Activated CD8-positive, alpha-beta T cell treated with anti-CD3 and anti-CD28 coated beads, Interleukin-2, amount 10 ng/mL, durations not matched to agents 7 days and 5 days (primary cell): ENCODE data around the gene AK5. TPM values are rescaled to one million over a fixed set of nuclear protein-coding genes. Genes with fewer than 3 reads are reported as not detected.

Experiments used
- ATAC-seq: fragments of 150-1000 bp; cut with Tn5 transposase; one replicate; pipeline ENCODE4 v1.10.0; 2021; ENCODE audit warnings: moderate library complexity
- CTCF ChIA-PET: fragments of 350-600 bp; sonication (Branson Sonifier 250); formaldehyde crosslinking; loops from one replicate; lab custom pipeline; 2021; ENCODE audit warnings: antibody characterized with exemption; lab: Charles Lee
- POLR2A ChIA-PET: fragments of 350-600 bp; sonication (Branson Sonifier 250); formaldehyde crosslinking; loops from one replicate; lab custom pipeline; 2021; ENCODE audit warnings: antibody characterized with exemption; lab: Charles Lee
- DNase-seq: peaks from one replicate; pipeline ENCODE4 v3.0.0-alpha.2; 2020
- H3K27ac Mint-ChIP-seq: one replicate; pipeline ENCODE4 v1.8.0; 2021; ENCODE audit warnings: mild to moderate bottlenecking, mixed read lengths
- H3K27me3 Mint-ChIP-seq: one replicate; pipeline ENCODE4 v1.8.0; 2021; ENCODE audit warnings: low read depth, mixed read lengths
- H3K36me3 Mint-ChIP-seq: one replicate; pipeline ENCODE4 v1.8.0; 2021; ENCODE audit warnings: low read depth, mixed read lengths
- H3K4me1 Mint-ChIP-seq: one replicate; pipeline ENCODE4 v1.8.0; 2021; ENCODE audit warnings: low read depth, mixed read lengths
- H3K4me3 Mint-ChIP-seq: one replicate; pipeline ENCODE4 v1.8.0; 2021; ENCODE audit warnings: mild to moderate bottlenecking, mixed read lengths
- H3K9me3 Mint-ChIP-seq: one replicate; pipeline ENCODE4 v1.8.0; 2022; ENCODE audit warnings: mixed read lengths; ENCODE audit not compliant: insufficient read depth
- total RNA-seq, 2 experiments: library from RNA; stranded (reverse); gene quantifications; one replicate each; pipeline ENCODE4 v1.2.3, GENCODE V29; 2021

AK5 gene
- total RNA-seq, 2 experiments from 2014 or later, result 0.73 to 1.2 TPM

DNA sequence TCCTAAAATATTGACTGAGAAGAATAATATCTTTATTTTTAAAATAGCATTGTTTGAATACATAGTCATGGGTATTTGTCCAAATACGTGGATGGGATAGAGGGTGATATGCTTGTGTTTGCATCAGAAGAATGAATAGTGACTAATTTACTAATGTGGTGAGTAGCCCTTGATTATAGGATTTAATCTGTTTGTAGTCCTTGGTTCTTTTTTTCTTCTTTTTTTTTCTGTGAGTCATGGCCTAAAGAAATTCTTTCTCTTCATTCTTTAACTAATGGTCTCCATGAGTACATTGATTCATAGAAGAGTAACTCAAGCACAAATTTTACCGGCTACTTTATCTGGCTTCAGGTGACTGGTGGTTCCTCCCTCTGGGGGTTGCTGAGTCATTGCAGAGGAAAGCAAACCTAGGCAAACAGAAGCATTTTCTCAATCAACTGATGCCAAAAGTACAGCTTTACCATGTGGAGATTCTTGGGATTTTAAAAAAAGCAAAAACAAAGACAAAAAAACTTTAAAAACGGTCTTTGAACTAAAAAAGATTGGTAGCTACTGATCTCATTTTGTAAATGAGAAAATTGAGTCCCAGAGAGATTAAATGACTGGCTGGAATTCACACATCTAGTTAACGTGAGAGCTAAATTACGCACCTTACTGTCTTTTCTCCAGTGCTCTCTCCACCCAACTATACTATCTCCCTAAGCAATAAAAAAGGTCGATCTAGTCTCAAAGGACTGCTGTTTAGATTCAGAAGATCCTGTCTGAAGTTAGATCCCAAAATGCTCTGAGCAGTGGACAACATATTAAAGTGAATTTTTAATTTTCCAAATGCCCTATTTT is 40.5 kb downstream of the AK5 start:
- CTCF ChIA-PET, result interaction anchor here (0.7 to 1.5 kb wide), 2 partner anchors 9 to 364 kb away, joined by 3 read pairs; no protein-coding TSS in a partner anchor
- no peak overlapping the region for H3K27ac Mint-ChIP-seq
- H3K4me3 Mint-ChIP-seq, result no peak overlapping the region
- H3K36me3 Mint-ChIP-seq, result no peaks in the 10 kb centered on the region
- H3K9me3 Mint-ChIP-seq, result no peaks in the 10 kb centered on the region
- H3K4me1 Mint-ChIP-seq, result no peaks in the 10 kb centered on the region
- DNase-seq, result no peak
- no peak for ATAC-seq
- POLR2A ChIA-PET, result no interaction called here
- H3K27me3 Mint-ChIP-seq, result no peaks in the 10 kb centered on the region

DNA sequence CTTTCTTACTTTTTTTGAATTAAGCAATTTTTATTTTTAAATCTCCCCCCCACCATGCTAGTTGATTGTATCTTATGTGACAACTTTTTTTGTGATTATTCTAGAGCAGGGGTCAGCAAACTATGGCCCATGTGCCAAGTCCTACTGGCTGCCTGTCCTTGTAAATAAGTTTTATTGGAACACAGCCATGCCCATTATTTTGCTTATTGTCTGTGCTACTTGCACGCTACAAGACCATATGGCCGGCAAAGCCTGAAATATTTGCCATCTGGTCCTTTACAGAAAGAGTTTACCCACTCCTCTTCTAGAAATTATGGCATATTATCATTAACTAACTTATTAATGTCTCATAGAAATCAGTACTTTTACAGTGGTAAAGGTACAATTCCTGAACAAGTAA is 51.7 kb downstream of the AK5 start:
- ATAC-seq (no peak), DNase-seq (no peak)
- no peak overlapping the region for H3K4me3 Mint-ChIP-seq
- no peaks in the 10 kb centered on the region for H3K27me3 Mint-ChIP-seq
- POLR2A ChIA-PET, result no interaction called here
- CTCF ChIA-PET, result no interaction called here
- no peak overlapping the region for H3K27ac Mint-ChIP-seq
- no peaks in the 10 kb centered on the region for H3K36me3 Mint-ChIP-seq
- peaks cover 6% of the 10 kb centered on the region for H3K9me3 Mint-ChIP-seq
- peaks cover 3% of the 10 kb centered on the region for H3K4me1 Mint-ChIP-seq

DNA sequence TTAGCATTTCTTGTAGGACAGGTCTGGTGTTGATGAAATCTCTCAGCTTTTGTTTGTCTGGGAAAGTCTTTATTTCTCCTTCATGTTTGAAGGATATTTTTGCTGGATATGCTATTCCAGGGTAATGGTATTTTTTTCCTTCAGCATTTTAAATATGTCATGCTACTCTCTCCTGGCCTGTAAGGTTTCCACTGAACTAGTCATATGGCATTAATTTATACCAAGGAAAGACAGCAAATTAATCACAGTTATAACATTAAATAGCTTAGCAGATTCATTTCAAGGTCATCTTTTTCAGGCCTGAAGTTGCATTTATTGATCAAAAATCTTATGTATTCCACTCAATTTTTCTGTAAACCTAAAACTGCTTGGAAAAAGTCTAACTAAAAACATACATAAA is 54.9 kb downstream of the AK5 start:
- Mint-ChIP-seq H3K4me3 (no peak overlapping the region), H3K36me3 (no peaks in the 10 kb centered on the region), H3K27ac (no peak overlapping the region), H3K4me1 (no peaks in the 10 kb centered on the region), H3K27me3 (no peaks in the 10 kb centered on the region), H3K9me3 (peaks cover under 1% of the 10 kb centered on the region)
- POLR2A ChIA-PET, result interaction anchor here (0.7 kb wide), 1 partner anchor 353 kb away, joined by 3 read pairs; no protein-coding TSS in a partner anchor
- ATAC-seq (no peak), DNase-seq (no peak)
- CTCF ChIA-PET, result no interaction called here

DNA sequence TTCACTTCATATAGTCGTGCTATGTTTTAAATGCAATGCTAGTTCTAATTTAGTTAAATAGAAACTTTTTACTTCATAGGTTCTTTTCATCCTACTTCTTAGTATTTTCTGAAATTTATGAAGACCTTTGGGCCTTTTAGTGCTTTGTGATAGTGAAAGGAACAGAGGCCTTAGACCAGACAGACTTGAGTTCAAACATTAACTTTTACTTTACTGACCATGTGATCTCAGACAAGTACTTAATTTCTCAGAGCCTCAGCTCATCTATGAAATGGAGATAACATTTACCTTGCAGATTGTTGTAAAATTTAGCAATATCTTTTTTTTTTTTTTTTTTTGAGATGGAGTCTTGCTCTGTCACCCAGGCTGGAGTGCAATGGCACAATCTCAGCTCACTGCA is 57.5 kb downstream of the AK5 start:
- no peaks in the 10 kb centered on the region for H3K27me3 Mint-ChIP-seq
- no peaks in the 10 kb centered on the region for H3K36me3 Mint-ChIP-seq
- no peak for DNase-seq
- H3K9me3 Mint-ChIP-seq, result no peaks in the 10 kb centered on the region
- ATAC-seq, result no peak
- no peak overlapping the region for H3K4me3 Mint-ChIP-seq
- CTCF ChIA-PET, result no interaction called here
- H3K4me1 Mint-ChIP-seq, result no peaks in the 10 kb centered on the region
- POLR2A ChIA-PET, result no interaction called here
- no peak overlapping the region for H3K27ac Mint-ChIP-seq

DNA sequence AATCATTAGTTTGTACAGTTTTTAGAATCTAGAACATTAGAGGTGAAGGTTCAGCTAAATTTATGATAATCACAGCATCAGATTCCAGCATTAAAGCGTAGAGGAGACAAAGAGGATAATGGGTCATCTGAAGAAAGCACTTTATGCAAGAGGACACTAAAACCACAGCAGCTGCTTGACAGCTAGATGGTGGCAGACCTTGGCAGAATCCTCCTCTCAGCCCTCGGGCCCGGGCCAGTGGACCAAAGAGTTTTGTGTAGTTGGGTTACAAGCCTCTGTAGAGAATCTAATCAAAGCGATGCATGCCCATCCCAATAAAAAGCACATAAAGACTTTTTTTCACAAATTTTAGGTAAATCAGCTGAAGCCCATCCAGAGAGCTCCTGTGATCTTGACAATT is 59.4 kb downstream of the AK5 start:
- DNase-seq, result no peak
- Mint-ChIP-seq H3K27me3 (no peaks in the 10 kb centered on the region), H3K27ac (no peak overlapping the region), H3K4me3 (no peak overlapping the region), H3K36me3 (no peaks in the 10 kb centered on the region), H3K9me3 (no peaks in the 10 kb centered on the region), H3K4me1 (no peaks in the 10 kb centered on the region)
- ChIA-PET POLR2A (no interaction called here), CTCF (interaction anchor here (1.0 kb wide), 1 partner anchor 32 kb away, joined by 3 read pairs; no protein-coding TSS in a partner anchor)
- no peak for ATAC-seq

DNA sequence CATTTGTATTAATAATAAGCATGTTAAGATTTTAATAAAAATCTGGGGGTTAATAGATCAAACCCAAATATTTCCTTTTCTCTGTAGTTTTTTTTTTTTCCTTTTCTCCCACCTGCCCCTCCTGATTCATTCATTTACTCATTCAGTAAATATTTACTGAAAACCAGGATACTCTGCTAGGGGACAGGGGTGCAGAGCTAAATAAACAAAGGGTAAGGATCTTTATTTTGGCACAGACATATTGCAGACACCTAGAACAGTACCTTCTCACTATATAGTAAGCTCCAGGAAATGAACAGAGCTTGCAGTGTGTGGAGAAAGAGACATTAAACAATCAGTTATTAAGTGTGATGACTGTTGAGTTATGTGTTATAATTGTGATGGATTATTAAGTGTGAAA is 60.9 kb downstream of the AK5 start:
- Mint-ChIP-seq H3K4me3 (no peak overlapping the region), H3K36me3 (no peaks in the 10 kb centered on the region), H3K27me3 (no peaks in the 10 kb centered on the region), H3K9me3 (no peaks in the 10 kb centered on the region), H3K4me1 (peaks cover 3% of the 10 kb centered on the region), H3K27ac (no peak overlapping the region)
- no peak for DNase-seq
- no peak for ATAC-seq
- CTCF ChIA-PET, result no interaction called here
- POLR2A ChIA-PET, result no interaction called here

DNA sequence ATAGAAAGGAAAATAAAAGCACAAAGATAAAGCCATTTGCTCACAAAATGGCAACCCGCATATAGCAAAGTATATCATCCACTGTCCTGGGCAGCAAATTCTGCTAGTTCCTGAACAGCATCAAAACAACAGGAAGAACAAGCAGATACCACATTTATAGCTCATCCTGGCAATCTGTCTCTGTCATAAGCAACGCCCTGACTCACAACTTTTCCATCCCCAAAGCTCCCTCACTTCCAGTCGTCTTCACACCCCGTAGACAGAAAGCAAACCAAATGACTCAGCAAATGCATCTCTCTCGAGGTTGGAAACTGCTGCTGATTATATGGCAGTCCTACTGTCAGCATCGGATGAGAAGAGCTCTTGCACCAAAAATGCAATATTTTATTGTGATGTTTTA is 65.8 kb downstream of the AK5 start:
- Mint-ChIP-seq H3K4me3 (no peak overlapping the region), H3K9me3 (no peaks in the 10 kb centered on the region), H3K4me1 (peaks cover 12% of the 10 kb centered on the region), H3K27ac (no peak overlapping the region), H3K27me3 (no peaks in the 10 kb centered on the region), H3K36me3 (no peaks in the 10 kb centered on the region)
- ChIA-PET POLR2A (no interaction called here), CTCF (interaction anchor here (1.0 kb wide), 1 partner anchor 168 kb away, joined by 3 read pairs; no protein-coding TSS in a partner anchor)
- no peak for DNase-seq
- ATAC-seq, result no peak

DNA sequence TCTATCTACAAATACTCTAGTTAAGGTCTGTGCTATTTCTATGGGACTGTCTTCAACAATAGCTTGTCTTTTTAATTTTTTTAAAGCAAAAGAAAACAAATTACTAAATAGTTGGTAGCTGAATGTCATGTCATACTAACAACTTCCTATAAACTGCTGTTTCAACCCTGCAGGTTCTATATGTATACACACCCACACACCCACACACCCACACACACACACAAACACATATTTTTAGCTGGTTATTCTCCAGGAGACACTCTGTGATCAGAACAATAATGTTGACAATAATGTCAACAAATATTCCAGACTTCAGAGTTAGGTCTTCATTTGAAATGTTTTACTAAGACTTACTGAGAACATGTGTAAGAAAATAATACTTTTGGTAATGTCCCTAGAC is 66.7 kb downstream of the AK5 start:
- CTCF ChIA-PET, result no interaction called here
- POLR2A ChIA-PET, result no interaction called here
- no peaks in the 10 kb centered on the region for H3K36me3 Mint-ChIP-seq
- no peak for ATAC-seq
- no peaks in the 10 kb centered on the region for H3K9me3 Mint-ChIP-seq
- H3K27me3 Mint-ChIP-seq, result no peaks in the 10 kb centered on the region
- peaks cover 14% of the 10 kb centered on the region for H3K4me1 Mint-ChIP-seq
- no peak overlapping the region for H3K27ac Mint-ChIP-seq
- DNase-seq, result no peak
- no peak overlapping the region for H3K4me3 Mint-ChIP-seq

DNA sequence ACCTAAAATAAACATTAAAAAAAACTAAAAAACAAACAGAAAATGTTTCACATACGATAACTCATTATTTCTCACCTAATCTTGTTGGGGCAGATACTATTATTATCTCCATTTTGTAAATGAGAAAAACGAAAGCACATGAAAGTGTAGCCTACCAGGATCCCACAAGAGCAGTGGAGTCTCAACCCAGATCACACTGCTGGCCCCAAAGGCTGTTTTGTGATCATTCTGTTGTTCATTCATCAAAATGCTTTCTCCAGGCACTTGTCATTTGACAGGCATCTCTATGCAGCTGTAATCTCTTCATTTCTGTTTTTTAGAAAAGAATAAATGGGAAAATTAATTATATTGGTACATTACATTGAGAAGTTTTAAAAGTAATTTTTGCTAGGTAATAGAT is 67.5 kb downstream of the AK5 start:
- CTCF ChIA-PET, result no interaction called here
- no peak for ATAC-seq
- no peaks in the 10 kb centered on the region for H3K9me3 Mint-ChIP-seq

DNA sequence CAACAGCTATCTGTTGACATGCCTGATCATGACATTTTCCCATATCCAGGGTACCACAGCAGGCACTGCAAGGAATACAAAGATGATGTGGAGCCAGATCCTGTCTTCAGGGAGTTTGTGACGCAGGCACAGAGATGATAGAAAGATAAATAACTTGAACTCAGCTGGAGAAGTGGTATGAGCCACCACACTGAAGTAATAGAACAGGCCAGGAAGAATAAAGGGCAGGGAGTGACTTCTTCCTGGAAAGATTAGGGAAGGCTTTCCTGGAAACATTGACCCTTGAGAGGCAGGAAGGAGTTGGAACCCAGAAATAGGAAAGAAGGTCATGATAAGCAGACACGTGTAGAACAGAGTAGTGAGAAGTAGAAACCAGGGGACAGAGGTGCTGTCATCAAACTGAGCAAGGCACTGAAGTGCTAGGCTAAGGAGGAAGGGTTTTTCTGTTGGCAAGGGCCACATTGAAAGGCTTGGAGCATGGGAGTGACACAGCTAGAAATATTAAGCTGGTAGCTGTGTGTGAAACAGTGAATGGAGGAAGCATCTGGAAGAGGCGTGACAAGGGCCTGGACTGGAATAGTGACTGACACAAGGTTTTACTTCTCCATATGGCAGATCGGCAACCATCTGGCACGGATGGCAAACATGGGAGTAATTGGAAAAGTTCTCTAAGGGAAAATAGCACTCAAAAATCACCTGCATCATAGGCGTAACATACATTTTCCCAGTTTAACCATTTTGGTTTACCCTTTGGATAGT is 68.4 kb downstream of the AK5 start:
- DNase-seq (no peak), ATAC-seq (no peak)
- no peak overlapping the region for H3K4me3 Mint-ChIP-seq
- no peaks in the 10 kb centered on the region for H3K36me3 Mint-ChIP-seq
- CTCF ChIA-PET, result interaction anchor here (1.3 kb wide), 1 partner anchor 37 kb away, joined by 3 read pairs; no protein-coding TSS in a partner anchor
- H3K27ac Mint-ChIP-seq, result no peak overlapping the region
- H3K27me3 Mint-ChIP-seq, result no peaks in the 10 kb centered on the region
- no peaks in the 10 kb centered on the region for H3K9me3 Mint-ChIP-seq
- POLR2A ChIA-PET, result no interaction called here
- peaks cover 27% of the 10 kb centered on the region for H3K4me1 Mint-ChIP-seq

More for the DNA sequence above, 67.5 kb downstream of the AK5 start:
- Mint-ChIP-seq H3K4me3 (no peak overlapping the region), H3K36me3 (no peaks in the 10 kb centered on the region), H3K27ac (no peak overlapping the region), H3K27me3 (no peaks in the 10 kb centered on the region), H3K4me1 (peaks cover 19% of the 10 kb centered on the region)
- DNase-seq, result no peak
- POLR2A ChIA-PET, result no interaction called here

DNA sequence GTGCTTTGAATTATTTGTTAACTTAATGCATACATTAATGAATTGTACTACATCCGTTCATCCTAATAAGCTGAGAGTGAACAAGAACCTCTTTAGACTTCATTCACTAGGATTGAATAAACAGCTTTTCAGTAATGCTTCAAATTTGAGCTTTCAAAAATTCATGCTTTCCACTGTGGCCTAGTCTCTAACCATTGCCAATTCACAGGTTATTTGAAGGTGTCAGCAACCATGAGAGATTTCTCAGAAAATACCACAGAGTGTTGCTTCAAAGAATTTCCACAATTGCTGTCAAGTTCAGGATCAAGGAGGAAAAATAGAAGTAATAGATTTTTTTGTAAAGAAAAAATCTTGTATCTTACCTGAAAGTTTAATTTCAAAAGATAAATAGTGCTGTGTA is 72.7 kb downstream of the AK5 start:
- peaks cover 22% of the 10 kb centered on the region for H3K4me1 Mint-ChIP-seq
- H3K36me3 Mint-ChIP-seq, result no peaks in the 10 kb centered on the region
- no peaks in the 10 kb centered on the region for H3K9me3 Mint-ChIP-seq
- H3K4me3 Mint-ChIP-seq, result no peak overlapping the region
- ChIA-PET POLR2A (no interaction called here), CTCF (interaction anchor here (0.6 kb wide), 1 partner anchor 184 kb away, joined by 3 read pairs; no protein-coding TSS in a partner anchor)
- no peaks in the 10 kb centered on the region for H3K27me3 Mint-ChIP-seq
- ATAC-seq (no peak), DNase-seq (no peak)
- H3K27ac Mint-ChIP-seq, result peak overlapping the region; percentile 25

DNA sequence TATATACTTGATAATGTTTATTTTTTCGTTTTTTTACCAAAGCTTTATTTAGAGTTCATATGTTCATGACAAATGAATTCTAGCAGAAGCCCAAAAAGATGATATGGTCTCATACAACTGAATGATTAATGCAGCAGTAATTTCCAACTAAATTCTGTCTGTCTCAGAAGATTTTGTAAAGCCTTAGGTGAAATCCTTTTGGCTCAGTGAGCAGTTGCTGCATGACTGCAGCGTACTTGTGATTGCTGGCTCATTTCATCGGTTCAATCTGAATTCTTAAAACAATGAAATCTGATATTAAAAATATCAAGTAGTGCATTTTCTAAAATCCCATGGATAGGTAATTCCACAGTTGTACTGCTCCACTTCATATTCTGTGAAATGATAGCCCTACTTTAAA is 73.2 kb downstream of the AK5 start:
- DNase-seq (no peak), ATAC-seq (no peak)
- Mint-ChIP-seq H3K27ac (no peak overlapping the region), H3K4me1 (peaks cover 18% of the 10 kb centered on the region), H3K4me3 (no peak overlapping the region), H3K36me3 (no peaks in the 10 kb centered on the region), H3K9me3 (no peaks in the 10 kb centered on the region), H3K27me3 (no peaks in the 10 kb centered on the region)
- ChIA-PET CTCF (interaction anchor here (0.6 kb wide), 1 partner anchor 185 kb away, joined by 3 read pairs; no protein-coding TSS in a partner anchor), POLR2A (no interaction called here)
